Hematopoietic multipotent progenitor cell treated with erythropoietin and hydrocortisone succinate and interleukin-3 and kit ligand, for 8 days (in vitro differentiated cells): ENCODE measurements around the gene PXMP2.

Experiments
- DNase-seq: peaks from one replicate; pipeline ENCODE4 v3.0.0-alpha.2; 2015

PXMP2 gene

GRCh38 chr12:132687211-132688164, at the start of gene PXMP2, which contains the start of gene POLE:
Gene PXMP2 (plus strand): TSS chr12:132687587. CDS start chr12:132687671, 84 bp downstream.
Gene POLE (minus strand): TSS chr12:132687342. CDS start chr12:132687315, 27 bp downstream.
- DNase-seq = peak; percentile 94

- no peak for DNase-seq
Observed at GRCh38 chr12:132637811-132638210, 49.6 kb upstream of the PXMP2 start.

GRCh38 chr12:132638541-132639408, 48.6 kb upstream of the PXMP2 start:
- DNase-seq = peak; percentile 53

- DNase-seq = peak; percentile 17
Observed at GRCh38 chr12:132639956-132640520, 47.3 kb upstream of the PXMP2 start.

- peak; percentile 83 for DNase-seq
Observed at GRCh38 chr12:132640936-132641335, 46.5 kb upstream of the PXMP2 start.

GRCh38 chr12:132641811-132642650, 45.4 kb upstream of the PXMP2 start:
- no peak for DNase-seq

- DNase-seq = no peak
Observed at GRCh38 chr12:132642846-132643835, 44.2 kb upstream of the PXMP2 start.

- no peak for DNase-seq
Observed at GRCh38 chr12:132646850-132647249, 40.5 kb upstream of the PXMP2 start.

GRCh38 chr12:132647858-132648257, 39.5 kb upstream of the PXMP2 start:
- DNase-seq = no peak

GRCh38 chr12:132648616-132649225, 38.7 kb upstream of the PXMP2 start:
- DNase-seq = no peak

- DNase-seq = no peak
Observed at GRCh38 chr12:132649226-132649945, 38.0 kb upstream of the PXMP2 start.

- no peak for DNase-seq
Observed at GRCh38 chr12:132651444-132652100, 35.8 kb upstream of the PXMP2 start.

- no peak for DNase-seq
Observed at GRCh38 chr12:132653567-132654290, 33.7 kb upstream of the PXMP2 start.

- no peak for DNase-seq
Observed at GRCh38 chr12:132657004-132657727, 30.2 kb upstream of the PXMP2 start.

- no peak for DNase-seq
Observed at GRCh38 chr12:132658149-132658894, 29.1 kb upstream of the PXMP2 start.

GRCh38 chr12:132659146-132659545, 28.2 kb upstream of the PXMP2 start:
- no peak for DNase-seq

GRCh38 chr12:132660052-132660451, 27.3 kb upstream of the PXMP2 start:
- DNase-seq = no peak
